ENCODE measurements around the gene TGDS. TPM values are rescaled to one million over a fixed set of nuclear protein-coding genes. Genes with fewer than 3 reads are reported as not detected.

Gene TGDS
- total and polyA plus RNA-seq, 2 of the 8 experiments (the other 6 are each of a cell fraction or from before 2014, with no cell fraction given) = 11.6 to 11.8 TPM

- Histone ChIP-seq H3K23me2 (ENCODE audit: low read depth, low read length) (no peaks in the 10 kb centered on the region; the same call in 1 of the 2 replicates), H2BK20ac (ENCODE audit: low read length) (no peak overlapping the region), H3K27ac (ENCODE audit: low read depth, low read length) (no peak overlapping the region), H3K79me1 (ENCODE audit: low read depth, low read length) (no peaks in the 10 kb centered on the region), H2BK15ac (ENCODE audit: low read length) (no peak overlapping the region), H4K8ac (ENCODE audit: extremely low read depth, insufficient read depth, low read length) (no peak overlapping the region), H3K4ac (replicated peaks; ENCODE audit: insufficient read length, low read depth, low read length) (no peak overlapping the region), H2BK120ac (replicated peaks; ENCODE audit: low read depth, low read length) (no peak overlapping the region), H4K91ac (replicated peaks; ENCODE audit: insufficient read length, low read length) (no peak overlapping the region), H3K9ac (replicated peaks in 1 of 4; ENCODE audit: extremely low read depth in 1 of 4, low read depth in 3 of 4, low read length in 3 of 4) (no peak overlapping the region; a peak in 1 of 7 replicates), H2BK12ac (ENCODE audit: low read depth, low read length) (no peak overlapping the region), H3K56ac (replicated peaks; ENCODE audit: insufficient read length, low read depth, low read length) (no peak overlapping the region), H3K79me2 (ENCODE audit: control insufficient read depth in 1 of 2, insufficient read depth in 2 of 2, low read length in 2 of 2) (no peaks in the 10 kb centered on the region), H3K9me3 (ENCODE audit: insufficient read depth in 2 of 2, low read depth in 1 of 2, low read length in 1 of 2) (no peaks in the 10 kb centered on the region), H4K5ac (ENCODE audit: insufficient read length, low read depth, low read length) (no peak overlapping the region), H4K20me1 (replicated peaks in 1 of 2; ENCODE audit: control insufficient read depth in 1 of 2, insufficient read depth in 2 of 2, low read length in 2 of 2) (no peaks in the 10 kb centered on the region), H3K4me3 (ENCODE audit: extremely low read depth in 1 of 4, insufficient read depth in 2 of 4, low read depth in 3 of 4, low read length in 4 of 4) (no peak overlapping the region), H2AFZ (ENCODE audit: low read length) (no peak overlapping the region), H3K4me2 (ENCODE audit: insufficient read depth in 1 of 2, low read depth in 2 of 2, low read length in 2 of 2) (no peak overlapping the region), H2AK5ac (ENCODE audit: low read depth, low read length) (no peak overlapping the region), H3K36me3 (ENCODE audit: control insufficient read depth in 2 of 4, insufficient read depth in 4 of 4, low read length in 3 of 4) (peaks cover 0 to 44% (median 17%) of the 10 kb centered on the region in 4 experiments; a peak in 7 of 8 replicates), H3K14ac (ENCODE audit: insufficient read length) (no peak overlapping the region), H3K27me3 (replicated peaks in 1 of 4; ENCODE audit: control insufficient read depth in 3 of 4, extremely low read depth in 1 of 4, insufficient read depth in 3 of 4, low read length in 3 of 4) (no peaks in the 10 kb centered on the region), H3K4me1 (replicated peaks in 1 of 4; ENCODE audit: control insufficient read depth in 3 of 4, insufficient read depth in 4 of 4, low read length in 3 of 4) (no peaks in the 10 kb centered on the region), H2BK5ac (ENCODE audit: low read depth, low read length) (no peak overlapping the region), H3K23ac (ENCODE audit: insufficient read length) (no peak overlapping the region), H3K18ac (ENCODE audit: extremely low read depth, low read length) (no peak overlapping the region)
- POLR2A ChIA-PET (ENCODE audit: partially characterized antibody) = interaction anchor here (0.6 to 1.2 kb wide), 4 partner anchors 9 to 35 kb away, joined by 3 to 5 read pairs (median 3); partner anchors contain the start of gene GPR180
- CTCF ChIA-PET (ENCODE audit: partially characterized antibody) = interaction anchor here (1.1 to 1.7 kb wide), 2 partner anchors 19 to 48 kb away, joined by 3 to 4 read pairs; no protein-coding TSS in a partner anchor
- FAIRE-seq (no peak), DNase-seq (ENCODE audit: low read depth in 1 of 2, low spot score in 2 of 2) (no peak)
- TF ChIP-seq GABPA (IDR thresholded peaks at IDR 0.05; ENCODE audit: borderline replicate concordance, insufficient read depth, low read length) (no peak), EZH2 (IDR thresholded peaks at IDR 0.05; ENCODE audit: low read depth, low read length, severe bottlenecking) (no peak), CREB1 (IDR thresholded peaks at IDR 0.05) (no peak), BRCA1 (IDR thresholded peaks at IDR 0.05; ENCODE audit: low read depth, low read length) (no peak), NANOG (IDR thresholded peaks at IDR 0.05; ENCODE audit: insufficient read depth, low read depth, low read length, poor library complexity, severe bottlenecking) (no peak), RBBP5 (IDR thresholded peaks at IDR 0.05; ENCODE audit: borderline replicate concordance, low read depth, low read length) (no peak), TCF12 (IDR thresholded peaks at IDR 0.05; ENCODE audit: low read depth, low read length) (no peak), RFX5 (IDR thresholded peaks at IDR 0.05; ENCODE audit: borderline replicate concordance, low read depth, low read length) (no peak), JUN (IDR thresholded peaks at IDR 0.05; ENCODE audit: low read depth, low read length) (no peak), KDM5A (IDR thresholded peaks at IDR 0.05; ENCODE audit: low read length) (no peak), SIX5 (IDR thresholded peaks at IDR 0.05; ENCODE audit: low read depth, low read length) (no peak), SUZ12 (IDR thresholded peaks at IDR 0.05; ENCODE audit: low read length) (no peak), JUND (IDR thresholded peaks at IDR 0.05; ENCODE audit: low read length) (no peak), NRF1 (IDR thresholded peaks at IDR 0.05; ENCODE audit: low read depth, low read length) (no peak), RXRA (IDR thresholded peaks at IDR 0.05; ENCODE audit: insufficient read depth, low read depth, low read length) (no peak)
- WGBS, 2 experiments (ENCODE audit: extremely low coverage in 1 of 2, insufficient coverage in 1 of 2, insufficient read length in 1 of 2, insufficient replicate concordance in 2 of 2, low coverage in 1 of 2, low lambda C conversion rate in 2 of 2, missing lambda C conversion rate in 1 of 2) = 89% methylated on average over 3 of the region's 3 CpGs; no CpG with 5 or more reads in 1 of the 2 experiments
Measured at GRCh38 chr13:94569615-94570014, 26.3 kb downstream of the TGDS start.

Measured in H1 (cell line).